Gastroesophageal sphincter (tissue), 3 donors: ENCODE measurements around the gene DHRS12.
A peak's percentile ranks its signal among the peaks of the same experiment; 100 is the strongest.

Source experiments
- EP300 ChIP-seq: sonication (generic); formaldehyde crosslinking; IDR thresholded peaks from one replicate; pipeline ENCODE4 v1.6.1; 2017; ENCODE audit warnings: antibody characterized with exemption, mild to moderate bottlenecking
- POLR2A ChIP-seq, 2 donors: fragments of 450-650 bp; IDR thresholded peaks; one replicate each; pipeline ENCODE4 v1.6.1; 2017; ENCODE audit warnings: antibody characterized with exemption in 2 of 2, mild to moderate bottlenecking in 2 of 2, moderate library complexity in 1 of 2
- POLR2AphosphoS5 ChIP-seq: sonication (generic); formaldehyde crosslinking; IDR thresholded peaks from one replicate; pipeline ENCODE4 v1.6.1; 2017; ENCODE audit warnings: antibody characterized with exemption
- TF ChIP-seq, protein P1 (sequence below), 4 experiments: fragments of 200-600 bp in 2 of 4; fragments of 450-650 bp in 2 of 4; sonication (generic) in 1 of 4; IDR thresholded peaks; one replicate each; pipeline ENCODE4 v1.5.1; 2017 to 2019; ENCODE audit warnings: antibody characterized with exemption in 4 of 4, mild to moderate bottlenecking in 2 of 4, moderate library complexity in 2 of 4

DNA sequence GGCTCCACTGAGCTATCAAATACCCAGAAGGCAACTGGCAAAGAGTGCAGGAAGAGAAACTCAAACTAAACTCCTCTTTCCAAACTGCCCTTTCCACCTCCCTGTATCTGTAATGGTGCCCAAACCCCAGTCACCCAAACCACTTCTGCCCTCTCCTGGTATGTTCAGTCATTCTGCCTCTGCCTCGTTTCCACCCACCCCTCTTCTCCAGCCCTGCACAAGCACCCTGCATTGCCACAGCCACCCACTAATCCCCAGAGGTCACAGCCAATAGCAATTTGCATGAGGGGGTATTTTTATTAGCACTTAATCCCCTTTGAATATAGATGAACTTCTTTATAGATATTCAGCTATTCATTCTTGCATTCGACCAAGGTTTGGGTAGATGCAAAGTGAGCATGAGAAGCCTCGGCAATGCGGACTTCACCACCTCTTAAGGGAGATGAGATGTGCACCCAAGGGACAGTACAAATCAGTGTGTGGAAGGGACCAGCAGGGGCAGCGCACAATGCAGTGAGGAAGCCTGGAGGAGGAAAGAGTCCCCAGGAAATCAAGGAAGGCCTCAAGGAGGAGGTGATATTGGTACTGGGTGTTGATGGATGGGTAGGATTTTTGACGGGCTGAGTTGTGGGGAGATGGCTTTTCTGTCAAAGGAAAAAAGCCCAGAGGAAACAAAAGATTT, 28.6 kb upstream of the DHRS12 start:
- TF ChIP-seq POLR2A (IDR thresholded peaks at IDR 0.05) (no peak), POLR2AphosphoS5 (no peak), EP300 (no peak)
- TF ChIP-seq, protein P1, sequence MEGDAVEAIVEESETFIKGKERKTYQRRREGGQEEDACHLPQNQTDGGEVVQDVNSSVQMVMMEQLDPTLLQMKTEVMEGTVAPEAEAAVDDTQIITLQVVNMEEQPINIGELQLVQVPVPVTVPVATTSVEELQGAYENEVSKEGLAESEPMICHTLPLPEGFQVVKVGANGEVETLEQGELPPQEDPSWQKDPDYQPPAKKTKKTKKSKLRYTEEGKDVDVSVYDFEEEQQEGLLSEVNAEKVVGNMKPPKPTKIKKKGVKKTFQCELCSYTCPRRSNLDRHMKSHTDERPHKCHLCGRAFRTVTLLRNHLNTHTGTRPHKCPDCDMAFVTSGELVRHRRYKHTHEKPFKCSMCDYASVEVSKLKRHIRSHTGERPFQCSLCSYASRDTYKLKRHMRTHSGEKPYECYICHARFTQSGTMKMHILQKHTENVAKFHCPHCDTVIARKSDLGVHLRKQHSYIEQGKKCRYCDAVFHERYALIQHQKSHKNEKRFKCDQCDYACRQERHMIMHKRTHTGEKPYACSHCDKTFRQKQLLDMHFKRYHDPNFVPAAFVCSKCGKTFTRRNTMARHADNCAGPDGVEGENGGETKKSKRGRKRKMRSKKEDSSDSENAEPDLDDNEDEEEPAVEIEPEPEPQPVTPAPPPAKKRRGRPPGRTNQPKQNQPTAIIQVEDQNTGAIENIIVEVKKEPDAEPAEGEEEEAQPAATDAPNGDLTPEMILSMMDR (IDR thresholded peaks at IDR 0.05), result peak in 3 of 4 experiments; percentile 24 to 51 (median 34)
